GM23338 (cell line): ENCODE results near the gene GOLGA8M. TPM values are rescaled to one million over a fixed set of nuclear protein-coding genes. Genes with fewer than 3 reads are reported as not detected.

ENCODE experiments used
- ATAC-seq: fragments of 200-7000 bp; cut with Tn5 transposase; 3 replicates; pipeline ENCODE4 v1.9.1; 2020
- DNase-seq: peaks from one replicate; pipeline ENCODE4 v3.0.0-alpha.2; 2015; ENCODE audit warnings: low spot score
- H2AFZ ChIP-seq: fragments of 200-600 bp; sonication (generic); 2 replicates; pipeline ENCODE4 v1.8.0; 2016; ENCODE audit warnings: antibody characterized with exemption, mild to moderate bottlenecking, moderate library complexity
- H3F3A ChIP-seq: fragments of 200-600 bp; sonication (generic); replicated peaks from 2 replicates; pipeline ENCODE4 v1.8.0; 2017; ENCODE audit warnings: antibody characterized with exemption, mixed run types, low read depth
- H3K27ac ChIP-seq: fragments of 200-600 bp; sonication (generic); 2 replicates; pipeline ENCODE4 v1.6.1; 2016; ENCODE audit warnings: low read depth
- H3K27me3 ChIP-seq: fragments of 200-600 bp; sonication (generic); 2 replicates; pipeline ENCODE4 v1.8.0; 2016; ENCODE audit warnings: mild to moderate bottlenecking, mixed run types, moderate library complexity; ENCODE audit not compliant: insufficient read depth
- H3K36me3 ChIP-seq: fragments of 200-600 bp; sonication (generic); 2 replicates; pipeline ENCODE4 v1.8.0; 2016; ENCODE audit warnings: mild to moderate bottlenecking; ENCODE audit not compliant: insufficient read depth
- H3K4me1 ChIP-seq: fragments of 200-600 bp; sonication (generic); 2 replicates; pipeline ENCODE4 v1.8.0; 2016; ENCODE audit warnings: mild to moderate bottlenecking, moderate library complexity; ENCODE audit not compliant: insufficient read depth
- H3K4me2 ChIP-seq: fragments of 200-600 bp; sonication (generic); 2 replicates; pipeline ENCODE4 v1.7.1; 2017; ENCODE audit warnings: mixed run types
- H3K4me3 ChIP-seq: fragments of 200-600 bp; sonication (generic); 2 replicates; pipeline ENCODE4 v1.6.1; 2016; ENCODE audit warnings: mixed run types
- H3K79me2 ChIP-seq: fragments of 200-600 bp; sonication (generic); replicated peaks from 2 replicates; pipeline ENCODE4 v1.8.0; 2017; ENCODE audit warnings: mild to moderate bottlenecking; ENCODE audit not compliant: insufficient read depth
- H3K9me2 ChIP-seq: fragments of 200-600 bp; sonication (generic); 2 replicates; pipeline ENCODE4 v1.8.0; 2017; ENCODE audit not compliant: insufficient read depth
- H4K20me1 ChIP-seq: fragments of 200-600 bp; sonication (generic); replicated peaks from 2 replicates; pipeline ENCODE4 v1.8.0; 2017; ENCODE audit warnings: mild to moderate bottlenecking; ENCODE audit not compliant: insufficient read depth
- H3K27ac Mint-ChIP-seq: 2 replicates; pipeline ENCODE4 v1.8.0; 2020; ENCODE audit warnings: inconsistent platforms, mild to moderate bottlenecking, moderate library complexity, mixed read lengths
- H3K27me3 Mint-ChIP-seq: 3 replicates; pipeline ENCODE4 v1.8.0; 2022; ENCODE audit warnings: low read depth, mild to moderate bottlenecking, moderate library complexity, mixed read lengths, inconsistent platforms; ENCODE audit not compliant: insufficient read depth, poor library complexity
- H3K36me3 Mint-ChIP-seq: 3 replicates; pipeline ENCODE4 v1.8.0; 2021; ENCODE audit warnings: low read depth, mild to moderate bottlenecking, inconsistent platforms, moderate library complexity, mixed read lengths
- H3K4me1 Mint-ChIP-seq: 3 replicates; pipeline ENCODE4 v1.8.0; 2020; ENCODE audit warnings: mild to moderate bottlenecking, inconsistent platforms, mixed read lengths
- H3K4me3 Mint-ChIP-seq: 3 replicates; pipeline ENCODE4 v1.8.0; 2021; ENCODE audit warnings: moderate library complexity, mild to moderate bottlenecking, inconsistent platforms, mixed read lengths
- H3K9me3 Mint-ChIP-seq: 3 replicates; pipeline ENCODE4 v1.8.0; 2020; ENCODE audit warnings: moderate library complexity, mild to moderate bottlenecking, inconsistent platforms, mixed read lengths
- CREB1 ChIP-seq: fragments of 250-450 bp; sonication (Bioruptor Pico); IDR thresholded peaks from 2 replicates; pipeline ENCODE4 v1.5.0; 2020; ENCODE audit warnings: low read depth, mild to moderate bottlenecking, moderate library complexity
- CTCF ChIP-seq, 2 experiments: fragments of 200-600 bp in 1 of 2; sonication (generic) in 1 of 2; conservative IDR thresholded peaks; 2 replicates each; pipeline versions ENCODE4 v1.5.1 to v1.6.1; 2016 to 2017; ENCODE audit warnings: antibody characterized with exemption in 2 of 2, low read depth in 2 of 2, mild to moderate bottlenecking in 2 of 2, moderate library complexity in 1 of 2
- ETS1 ChIP-seq: IDR thresholded peaks from 2 replicates; pipeline ENCODE4 v1.6.1; 2016; ENCODE audit warnings: antibody characterized with exemption
- EZH2 ChIP-seq: fragments of 200-600 bp; sonication (generic); IDR thresholded peaks from one replicate; pipeline ENCODE4 v1.8.0; 2017; ENCODE audit warnings: antibody characterized with exemption, mild to moderate bottlenecking, low read depth; ENCODE audit not compliant: unreplicated experiment
- EZH2phosphoT487 ChIP-seq: fragments of 200-600 bp; sonication (generic); IDR thresholded peaks from one replicate; pipeline ENCODE4 v1.8.1; 2018; ENCODE audit warnings: antibody characterized with exemption; ENCODE audit not compliant: unreplicated experiment
- JUNB ChIP-seq: IDR thresholded peaks from one replicate; pipeline ENCODE4 v1.6.1; 2016; ENCODE audit warnings: antibody characterized with exemption; ENCODE audit not compliant: unreplicated experiment
- NANOG ChIP-seq: IDR thresholded peaks from 2 replicates; pipeline ENCODE4 v1.6.1; 2016; ENCODE audit warnings: antibody characterized with exemption, borderline replicate concordance
- POLR2AphosphoS5 ChIP-seq: IDR thresholded peaks from 2 replicates; pipeline ENCODE4 v1.6.1; 2016; ENCODE audit warnings: antibody characterized with exemption, low read depth
- REST ChIP-seq: IDR thresholded peaks from one replicate; pipeline ENCODE4 v1.6.1; 2018; ENCODE audit warnings: antibody characterized with exemption; ENCODE audit not compliant: unreplicated experiment
- STAT1 ChIP-seq: IDR thresholded peaks from one replicate; pipeline ENCODE4 v1.6.1; 2016; ENCODE audit warnings: antibody characterized with exemption; ENCODE audit not compliant: unreplicated experiment
- ZNF114 ChIP-seq: fragments of 250-450 bp; sonication (Bioruptor Pico); IDR thresholded peaks from 2 replicates; pipeline ENCODE4 v1.5.0; 2020; ENCODE audit warnings: mild to moderate bottlenecking, moderate library complexity
- ZNF331 ChIP-seq: fragments of 250-450 bp; sonication (Bioruptor Pico); IDR thresholded peaks from 2 replicates; pipeline ENCODE4 v1.5.0; 2020; ENCODE audit warnings: low read depth, mild to moderate bottlenecking, moderate library complexity
- ZNF462 ChIP-seq: fragments of 250-450 bp; sonication (Bioruptor Pico); IDR thresholded peaks from 2 replicates; pipeline ENCODE4 v1.5.0; 2020; ENCODE audit warnings: mild to moderate bottlenecking, moderate library complexity
- polyA plus RNA-seq: library from polyadenylated mRNA; unstranded; fragments of >200 nt; fragmentation: Nextera tagmentation; extraction: Ambion mirVana; gene quantifications from 2 replicates; pipeline ENCODE4 v1.2.1, GENCODE V29; 2016
- total RNA-seq: library from RNA; depleted of rRNA; stranded (reverse); fragments of >200 nt; shearing (Covaris generic); gene quantifications from 2 replicates; pipeline ENCODE4 v1.2.3, GENCODE V29; 2014

GOLGA8M gene
- total and polyA plus RNA-seq, 2 experiments from 2014 or later, result not detected

- peaks cover 6% of the 10 kb centered on the region; the same call in 2 of the 3 replicates for H3K4me1 Mint-ChIP-seq
- H3K36me3 ChIP-seq, result no peaks in the 10 kb centered on the region
- no peaks in the 10 kb centered on the region for H3F3A ChIP-seq
- H2AFZ ChIP-seq, result no peak overlapping the region
- H3K4me1 ChIP-seq, result peaks cover 10% of the 10 kb centered on the region
- H3K27me3 ChIP-seq, result no peaks in the 10 kb centered on the region
- no peak for ATAC-seq
- H3K4me3 Mint-ChIP-seq, result no peak overlapping the region
- no peak overlapping the region for H3K4me2 ChIP-seq
- no peak for DNase-seq
- no peaks in the 10 kb centered on the region for H3K27me3 Mint-ChIP-seq
- no peak overlapping the region for H3K4me3 ChIP-seq
- TF ChIP-seq CREB1 (CRISPR knock-in tag) (no peak), EZH2 (no peak), ZNF114 (CRISPR knock-in tag) (no peak), REST (no peak), ZNF462 (CRISPR knock-in tag) (no peak), ZNF331 (CRISPR knock-in tag) (no peak), EZH2phosphoT487 (no peak), CTCF (conservative IDR thresholded peaks at IDR 0.05; ENCODE audit: low read depth in 2 of 2) (no peak), POLR2AphosphoS5 (no peak), ETS1 (no peak), STAT1 (no peak), JUNB (no peak), NANOG (no peak)
- H3K79me2 ChIP-seq, result no peaks in the 10 kb centered on the region
- no peak overlapping the region for H3K27ac Mint-ChIP-seq
- no peak overlapping the region for H3K27ac ChIP-seq
- no peaks in the 10 kb centered on the region for H3K9me3 Mint-ChIP-seq
- H3K36me3 Mint-ChIP-seq, result no peaks in the 10 kb centered on the region
- H4K20me1 ChIP-seq, result no peaks in the 10 kb centered on the region
- no peaks in the 10 kb centered on the region for H3K9me2 ChIP-seq
These were observed 13.3 kb upstream of the GOLGA8M start for GRCh38 chr15:28725556-28725955.
